Mucosa of descending colon (tissue), 3 donors: ENCODE results near the gene TTC7B. TPM values are rescaled to one million over a fixed set of nuclear protein-coding genes. Genes with fewer than 3 reads are reported as not detected.
A peak's percentile ranks its signal among the peaks of the same experiment; 100 is the strongest.

Experiments
- ATAC-seq: fragments of 200-7000 bp; cut with Tn5 transposase; one replicate; pipeline ENCODE4 v1.9.1; 2020; ENCODE audit warnings: mild to moderate bottlenecking, moderate library complexity
- DNase-seq, 3 donors: peaks; one replicate each; pipeline ENCODE4 v3.0.0-alpha.2; 2020
- H3K36me3 ChIP-seq: fragments of 200-600 bp; one replicate; pipeline ENCODE4 v1.8.0; 2021; ENCODE audit warnings: low read depth, mild to moderate bottlenecking
- H3K4me1 ChIP-seq: fragments of 200-600 bp; one replicate; pipeline ENCODE4 v1.8.0; 2021; ENCODE audit warnings: low read depth, mild to moderate bottlenecking
- H3K4me3 ChIP-seq: fragments of 200-600 bp; one replicate; pipeline ENCODE4 v1.8.0; 2021; ENCODE audit warnings: mild to moderate bottlenecking
- H3K9me3 ChIP-seq: fragments of 200-600 bp; one replicate; pipeline ENCODE4 v1.8.0; 2021; ENCODE audit warnings: mild to moderate bottlenecking
- CTCF ChIP-seq: fragments of 200-600 bp; IDR thresholded peaks from one replicate; pipeline ENCODE4 v1.8.0; 2022; ENCODE audit warnings: antibody characterized with exemption, mild to moderate bottlenecking
- intact Hi-C, 2 donors: fragments of 100-400 bp; cut with DNase I in 1 of 2; cut with micrococcal nuclease in 1 of 2; formaldehyde crosslinking; loops; one replicate each; pipeline versions ENCODE4 v1.11.0 to v1.11.1; 2022; cut with DNase I, micrococcal nuclease
- total RNA-seq, 3 donors: library from RNA; stranded (reverse); fragmentation: NEBNext Ultra II Directional in 2 of 3; extraction: Animal tissue kit (Norgen Biotek cat#: 25700) in 2 of 3; gene quantifications; one replicate each; pipeline versions ENCODE4 v1.2.1 to v1.2.4, GENCODE V29; 2021 to 2023
- donor health status: DM: no; HTN: no; CAD: no; lungs with moderate emphysema.
- donor health status: DM: no; HTN: no; CAD: no.
- donor health status: DM: no; HTN: yes; CAD: no.

Gene TTC7B
- total RNA-seq, 3 donors from 2014 or later, result 6.0 to 72.8 (median 10.0) TPM

GRCh38 chr14:90536092-90536491 is 280.1 kb downstream of the TTC7B start:
- Histone ChIP-seq H3K4me3 (no peak overlapping the region), H3K9me3 (no peaks in the 10 kb centered on the region), H3K36me3 (no peaks in the 10 kb centered on the region), H3K4me1 (no peaks in the 10 kb centered on the region)
- intact Hi-C loops, result no loop called here
- ATAC-seq (peak; percentile 15), DNase-seq (peak in 1 of 3 donors; percentile 41)
- no peak for TF ChIP-seq CTCF

- intact Hi-C loops, result no loop called here
Measured at GRCh38 chr14:90535556-90536090, 280.6 kb downstream of the TTC7B start.

GRCh38 chr14:90534838-90535555 is 281.2 kb downstream of the TTC7B start:
- intact Hi-C loops, result no loop called here
- ATAC-seq (no peak), DNase-seq (peak in 1 of 3 donors; percentile 34)

More at GRCh38 chr14:90535556-90536090, 280.6 kb downstream of the TTC7B start:
- ATAC-seq (no peak), DNase-seq (peak in 1 of 3 donors; percentile 19)
- Histone ChIP-seq H3K4me3 (no peak overlapping the region), H3K9me3 (no peaks in the 10 kb centered on the region), H3K4me1 (no peaks in the 10 kb centered on the region), H3K36me3 (no peaks in the 10 kb centered on the region)
- no peak for TF ChIP-seq CTCF

GRCh38 chr14:90534091-90534837 is 282.0 kb downstream of the TTC7B start:
- DNase-seq (no peak), ATAC-seq (no peak)
- Histone ChIP-seq H3K4me3 (no peak overlapping the region), H3K9me3 (no peaks in the 10 kb centered on the region), H3K36me3 (no peaks in the 10 kb centered on the region), H3K4me1 (no peaks in the 10 kb centered on the region)
- TF ChIP-seq CTCF, result no peak
- intact Hi-C loops, result no loop called here

More at GRCh38 chr14:90534838-90535555, 281.2 kb downstream of the TTC7B start:
- Histone ChIP-seq H3K9me3 (no peaks in the 10 kb centered on the region), H3K4me3 (no peak overlapping the region), H3K36me3 (no peaks in the 10 kb centered on the region), H3K4me1 (no peaks in the 10 kb centered on the region)
- TF ChIP-seq CTCF, result no peak

- no peak for ATAC-seq
- Histone ChIP-seq H3K9me3 (no peaks in the 10 kb centered on the region), H3K36me3 (no peaks in the 10 kb centered on the region), H3K4me3 (no peak overlapping the region), H3K4me1 (no peaks in the 10 kb centered on the region)
- intact Hi-C loops, result no loop called here
- DNase-seq, result peak in 2 of 3 donors; percentile 9 to 25
- no peak for TF ChIP-seq CTCF
Measured at GRCh38 chr14:90533591-90534021, 282.6 kb downstream of the TTC7B start.
